ENCODE data around the gene MAP2K6. TPM values are rescaled to one million over a fixed set of nuclear protein-coding genes. Genes with fewer than 3 reads are reported as not detected.
A peak's percentile ranks its signal among the peaks of the same experiment; 100 is the strongest.

Gene MAP2K6
- total RNA-seq, 4 donors from 2014 or later: 3.6 to 5.6 (median 4.4) TPM

GRCh38 chr17:69445132-69445531 is 30.6 kb downstream of the MAP2K6 start:
- no peak for TF ChIP-seq POLR2A (IDR thresholded peaks at IDR 0.05)
- no peak for TF ChIP-seq CTCF (IDR thresholded peaks at IDR 0.05)
- no peaks in the 10 kb centered on the region for H3K9me3 ChIP-seq
- no peaks in the 10 kb centered on the region for H3K27me3 ChIP-seq
- H3K4me3 ChIP-seq (replicated peaks in 1 of 3): no peak overlapping the region
- 84% methylated on average over 2 of the region's 2 CpGs for WGBS, 2 donors
- H3K36me3 ChIP-seq: no peaks in the 10 kb centered on the region
- intact Hi-C loops (cut with DNase I): no loop called here
- H3K4me1 ChIP-seq: peaks cover 0 to 7% of the 10 kb centered on the region in 2 donors
- H3K27ac ChIP-seq: no peak overlapping the region
- no peak for DNase-seq

GRCh38 chr17:69447726-69448125 is 33.2 kb downstream of the MAP2K6 start:
- 72 to 89% methylated on average over 5 of the region's 5 CpGs for WGBS, 2 donors
- DNase-seq: no peak
- TF ChIP-seq POLR2A (IDR thresholded peaks at IDR 0.05): no peak
- TF ChIP-seq CTCF (IDR thresholded peaks at IDR 0.05): no peak
- Histone ChIP-seq H3K27ac (no peak overlapping the region), H3K4me3 (replicated peaks in 1 of 3) (no peak overlapping the region), H3K27me3 (no peaks in the 10 kb centered on the region), H3K4me1 (peaks cover 0 to 7% of the 10 kb centered on the region in 2 donors), H3K9me3 (no peaks in the 10 kb centered on the region), H3K36me3 (no peaks in the 10 kb centered on the region)
- intact Hi-C loops (cut with DNase I): no loop called here

GRCh38 chr17:69448431-69449102 is 34.1 kb downstream of the MAP2K6 start:
- peak; percentile 41 to 57 for DNase-seq
- Histone ChIP-seq H3K4me3 (replicated peaks in 1 of 3) (peak overlapping the region in 1 of 3 donors; percentile 2), H3K36me3 (no peaks in the 10 kb centered on the region), H3K9me3 (no peaks in the 10 kb centered on the region), H3K4me1 (peaks cover 0 to 7% of the 10 kb centered on the region in 2 donors), H3K27me3 (no peaks in the 10 kb centered on the region), H3K27ac (no peak overlapping the region)
- intact Hi-C loops (cut with DNase I): no loop called here
- TF ChIP-seq POLR2A (IDR thresholded peaks at IDR 0.05) (no peak), CTCF (IDR thresholded peaks at IDR 0.05) (no peak)
- 30 to 37% methylated on average over 16 of the region's 16 CpGs for WGBS, 2 donors

GRCh38 chr17:69450131-69450530 is 35.6 kb downstream of the MAP2K6 start:
- TF ChIP-seq CTCF (IDR thresholded peaks at IDR 0.05) (no peak), POLR2A (IDR thresholded peaks at IDR 0.05) (no peak)
- H3K36me3 ChIP-seq: no peaks in the 10 kb centered on the region

GRCh38 chr17:69450918-69451317 is 36.4 kb downstream of the MAP2K6 start:
- H3K36me3 ChIP-seq: no peaks in the 10 kb centered on the region
- H3K27me3 ChIP-seq: no peaks in the 10 kb centered on the region
- WGBS, 2 donors: 88 to 89% methylated on average over 7 of the region's 7 CpGs
- no peak overlapping the region for H3K27ac ChIP-seq
- no peak overlapping the region for H3K4me3 ChIP-seq (replicated peaks in 1 of 3)
- no peak for TF ChIP-seq CTCF (IDR thresholded peaks at IDR 0.05)
- TF ChIP-seq POLR2A (IDR thresholded peaks at IDR 0.05): no peak
- intact Hi-C loops (cut with DNase I): no loop called here
- DNase-seq: no peak
- H3K4me1 ChIP-seq: peaks cover 0 to 7% of the 10 kb centered on the region in 2 donors
- H3K9me3 ChIP-seq: no peaks in the 10 kb centered on the region

More at GRCh38 chr17:69450131-69450530, 35.6 kb downstream of the MAP2K6 start:
- Histone ChIP-seq H3K27ac (no peak overlapping the region), H3K4me1 (peaks cover 0 to 7% of the 10 kb centered on the region in 2 donors), H3K4me3 (replicated peaks in 1 of 3) (no peak overlapping the region), H3K27me3 (no peaks in the 10 kb centered on the region), H3K9me3 (no peaks in the 10 kb centered on the region)
- 90 to 96% methylated on average over 4 of the region's 4 CpGs for WGBS, 2 donors
- intact Hi-C loops (cut with DNase I): no loop called here
- no peak for DNase-seq
